Tibial nerve (tissue), 4 donors: ENCODE data around the gene EIF4E. TPM values are rescaled to one million over a fixed set of nuclear protein-coding genes. Genes with fewer than 3 reads are reported as not detected.

ENCODE experiments used
- DNase-seq, 2 donors: peaks; one replicate each; pipeline ENCODE4 v3.0.0-alpha.2; 2019; ENCODE audit warnings: low spot score in 2 of 2
- H3K27ac ChIP-seq, 4 donors: fragments of 200-600 bp; sonication (generic) in 3 of 4; one replicate each; pipeline ENCODE4 v1.5.1; 2017 to 2019; ENCODE audit warnings: mild to moderate bottlenecking in 1 of 4
- H3K27me3 ChIP-seq, 2 donors: fragments of 200-600 bp; sonication (generic) in 1 of 2; one replicate each; pipeline versions ENCODE4 v1.5.1 to v1.6.0; 2017 to 2019
- H3K36me3 ChIP-seq, 3 donors: fragments of 200-600 bp; sonication (generic); one replicate each; pipeline ENCODE4 v1.5.1; 2018 to 2019
- H3K4me1 ChIP-seq, 4 donors: fragments of 200-600 bp; sonication (generic) in 3 of 4; one replicate each; pipeline ENCODE4 v1.5.1; 2017 to 2019
- H3K4me3 ChIP-seq, 4 donors: fragments of 200-600 bp; sonication (generic) in 3 of 4; one replicate each; pipeline ENCODE4 v1.5.1; 2017 to 2019; ENCODE audit warnings: mild to moderate bottlenecking in 1 of 4, moderate library complexity in 1 of 4
- H3K9me3 ChIP-seq, 4 donors: fragments of 200-600 bp; sonication (generic) in 3 of 4; one replicate each; pipeline ENCODE4 v1.5.1; 2017 to 2019
- CTCF ChIP-seq, 5 experiments: fragments of 200-600 bp in 3 of 5; fragments of 450-650 bp in 2 of 5; sonication (generic) in 3 of 5; IDR thresholded peaks; one replicate each; pipeline ENCODE4 v1.5.1; 2016 to 2019; ENCODE audit warnings: antibody characterized with exemption in 5 of 5, mild to moderate bottlenecking in 3 of 5, moderate library complexity in 2 of 5
- EP300 ChIP-seq, 2 donors: sonication (generic); formaldehyde crosslinking; IDR thresholded peaks; one replicate each; pipeline ENCODE4 v1.6.1; 2017; ENCODE audit warnings: antibody characterized with exemption in 2 of 2, mild to moderate bottlenecking in 1 of 2
- POLR2A ChIP-seq, 2 donors: fragments of 450-650 bp; IDR thresholded peaks; one replicate each; pipeline ENCODE4 v1.6.1; 2017; ENCODE audit warnings: antibody characterized with exemption in 2 of 2, mild to moderate bottlenecking in 2 of 2, moderate library complexity in 2 of 2
- WGBS, 2 donors: methylation state at CpG; one replicate each; pipeline ENCODE4 v1.1.5; 2018; 5-methylcytosine and 5-hydroxymethylcytosine counted together
- total RNA-seq, 4 donors: library from RNA; depleted of rRNA; stranded (reverse); fragments of >200 nt; gene quantifications; one replicate each; pipeline ENCODE4 v1.1.0, GENCODE V29; 2016

Gene EIF4E
- total RNA-seq, 4 donors from 2014 or later, result 49.6 to 73.0 (median 63.6) TPM

DNA sequence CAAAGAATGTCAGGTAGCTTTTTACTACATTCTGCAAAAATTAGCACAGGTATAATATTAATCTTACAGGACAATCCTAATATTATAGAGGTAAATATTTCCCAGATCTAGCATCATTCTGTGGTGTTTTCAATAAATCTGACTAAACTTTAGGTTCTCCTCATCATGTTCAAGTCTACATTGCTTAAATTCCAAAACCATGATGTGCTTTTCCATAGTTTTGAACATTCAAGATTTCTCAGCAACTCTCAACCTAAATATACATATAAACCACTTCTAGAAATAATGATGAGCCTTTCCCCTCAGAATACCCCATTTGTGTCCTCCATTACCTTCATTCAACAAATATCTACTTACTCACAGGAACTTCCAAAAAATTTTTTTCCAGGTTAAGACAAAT is 23.1 kb downstream of the EIF4E start:
- peaks cover 0 to 8% (median 0%) of the 10 kb centered on the region in 3 donors for H3K36me3 ChIP-seq
- TF ChIP-seq CTCF (IDR thresholded peaks at IDR 0.05) (no peak), POLR2A (IDR thresholded peaks at IDR 0.05) (no peak), EP300 (IDR thresholded peaks at IDR 0.05) (no peak)
- H3K4me1 ChIP-seq, result peaks cover 0 to 32% (median 7%) of the 10 kb centered on the region in 4 donors

GRCh38 chr4:98905297-98905696 is 23.6 kb downstream of the EIF4E start:
- Histone ChIP-seq H3K36me3 (peaks cover 0 to 11% (median 0%) of the 10 kb centered on the region in 3 donors), H3K9me3 (no peaks in the 10 kb centered on the region), H3K27ac (no peak overlapping the region), H3K27me3 (no peaks in the 10 kb centered on the region), H3K4me1 (peaks cover 0 to 26% (median 7%) of the 10 kb centered on the region in 4 donors), H3K4me3 (no peak overlapping the region)
- TF ChIP-seq EP300 (IDR thresholded peaks at IDR 0.05) (no peak), POLR2A (IDR thresholded peaks at IDR 0.05) (no peak), CTCF (IDR thresholded peaks at IDR 0.05) (no peak)
- WGBS, 2 donors, result 93 to 95% methylated on average over 3 of the region's 3 CpGs
- DNase-seq, result no peak

More for the DNA sequence above, 23.1 kb downstream of the EIF4E start:
- DNase-seq, result no peak
- no peak overlapping the region for H3K27ac ChIP-seq
- no peaks in the 10 kb centered on the region for H3K27me3 ChIP-seq
- H3K9me3 ChIP-seq, result no peaks in the 10 kb centered on the region
- H3K4me3 ChIP-seq, result no peak overlapping the region

DNA sequence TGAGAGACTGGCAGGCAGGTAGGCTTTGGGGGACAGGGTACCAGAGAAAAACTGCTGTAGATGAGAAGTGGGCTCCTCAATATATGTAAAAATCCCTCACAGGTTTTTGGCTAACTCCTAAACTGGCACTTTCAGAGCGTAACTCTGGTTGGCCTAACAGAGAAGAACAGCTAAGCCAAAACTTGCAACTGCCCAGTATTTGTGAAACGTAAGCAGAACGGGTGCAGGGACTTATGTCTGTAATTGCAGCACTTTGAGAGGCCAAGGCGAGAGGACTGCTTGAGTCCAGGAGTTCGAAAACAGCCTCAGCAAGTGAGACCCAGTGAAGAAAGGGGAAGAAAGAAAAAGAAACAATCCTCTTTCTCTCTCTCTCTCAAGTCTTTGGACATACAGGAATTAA is 25.0 kb downstream of the EIF4E start:
- 84 to 90% methylated on average over 5 of the region's 5 CpGs for WGBS, 2 donors
- no peaks in the 10 kb centered on the region for H3K9me3 ChIP-seq
- no peak for DNase-seq

GRCh38 chr4:98903561-98903960 is 25.4 kb downstream of the EIF4E start:
- H3K9me3 ChIP-seq, result no peaks in the 10 kb centered on the region
- TF ChIP-seq POLR2A (IDR thresholded peaks at IDR 0.05) (no peak), CTCF (IDR thresholded peaks at IDR 0.05) (no peak), EP300 (IDR thresholded peaks at IDR 0.05) (no peak)
- H3K4me1 ChIP-seq, result peaks cover 0 to 14% (median 0%) of the 10 kb centered on the region in 4 donors
- H3K36me3 ChIP-seq, result peaks cover 0 to 11% (median 0%) of the 10 kb centered on the region in 3 donors
- H3K4me3 ChIP-seq, result no peak overlapping the region
- DNase-seq, result no peak
- no peaks in the 10 kb centered on the region for H3K27me3 ChIP-seq
- H3K27ac ChIP-seq, result no peak overlapping the region
- 89 to 92% methylated on average over 2 of the region's 2 CpGs for WGBS, 2 donors

More for the DNA sequence above, 25.0 kb downstream of the EIF4E start:
- peaks cover 0 to 18% (median under 1%) of the 10 kb centered on the region in 4 donors for H3K4me1 ChIP-seq
- H3K27me3 ChIP-seq, result no peaks in the 10 kb centered on the region
- H3K4me3 ChIP-seq, result no peak overlapping the region
- no peak for TF ChIP-seq EP300 (IDR thresholded peaks at IDR 0.05)
- TF ChIP-seq POLR2A (IDR thresholded peaks at IDR 0.05), result no peak
- TF ChIP-seq CTCF (IDR thresholded peaks at IDR 0.05), result no peak
- H3K36me3 ChIP-seq, result peaks cover 0 to 11% (median 0%) of the 10 kb centered on the region in 3 donors
- H3K27ac ChIP-seq, result no peak overlapping the region

DNA sequence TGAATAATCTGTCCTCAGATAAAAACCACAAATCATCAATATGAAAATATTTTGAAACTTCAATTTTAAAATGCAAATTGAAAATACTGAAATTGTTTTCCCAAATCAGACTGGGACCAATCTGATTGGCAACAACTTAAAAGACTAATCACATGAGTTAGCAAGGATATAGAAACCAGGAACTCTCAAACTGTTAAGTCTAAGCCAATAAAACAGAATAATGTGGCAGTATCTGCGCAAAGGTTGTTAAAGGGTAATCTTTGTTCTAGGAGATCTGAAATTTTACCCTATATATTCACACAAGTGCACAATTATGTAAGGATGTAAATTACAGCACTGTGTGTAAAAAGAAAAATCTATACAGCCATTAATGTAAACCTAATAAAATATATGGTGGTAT is 29.7 kb downstream of the EIF4E start:
- H3K4me1 ChIP-seq, result no peaks in the 10 kb centered on the region
- no peak overlapping the region for H3K4me3 ChIP-seq
- peaks cover 0 to 47% (median 0%) of the 10 kb centered on the region in 3 donors for H3K36me3 ChIP-seq
- no peak overlapping the region for H3K27ac ChIP-seq
- H3K27me3 ChIP-seq, result no peaks in the 10 kb centered on the region
- 100% methylated on average over 1 of the region's 1 CpG for WGBS, 2 donors
- TF ChIP-seq EP300 (IDR thresholded peaks at IDR 0.05) (no peak), CTCF (IDR thresholded peaks at IDR 0.05) (no peak), POLR2A (IDR thresholded peaks at IDR 0.05) (no peak)
- no peaks in the 10 kb centered on the region for H3K9me3 ChIP-seq
- DNase-seq, result no peak
